Activated T-cell treated with anti-CD3 and anti-CD28 coated beads for 48 hours (primary cell): Measurements from ENCODE around the gene BHLHE41.

Experiments
- DNase-seq: peaks from one replicate; pipeline ENCODE4 v3.0.0-alpha.2; 2020; ENCODE audit warnings: low read depth

BHLHE41 gene

DNA sequence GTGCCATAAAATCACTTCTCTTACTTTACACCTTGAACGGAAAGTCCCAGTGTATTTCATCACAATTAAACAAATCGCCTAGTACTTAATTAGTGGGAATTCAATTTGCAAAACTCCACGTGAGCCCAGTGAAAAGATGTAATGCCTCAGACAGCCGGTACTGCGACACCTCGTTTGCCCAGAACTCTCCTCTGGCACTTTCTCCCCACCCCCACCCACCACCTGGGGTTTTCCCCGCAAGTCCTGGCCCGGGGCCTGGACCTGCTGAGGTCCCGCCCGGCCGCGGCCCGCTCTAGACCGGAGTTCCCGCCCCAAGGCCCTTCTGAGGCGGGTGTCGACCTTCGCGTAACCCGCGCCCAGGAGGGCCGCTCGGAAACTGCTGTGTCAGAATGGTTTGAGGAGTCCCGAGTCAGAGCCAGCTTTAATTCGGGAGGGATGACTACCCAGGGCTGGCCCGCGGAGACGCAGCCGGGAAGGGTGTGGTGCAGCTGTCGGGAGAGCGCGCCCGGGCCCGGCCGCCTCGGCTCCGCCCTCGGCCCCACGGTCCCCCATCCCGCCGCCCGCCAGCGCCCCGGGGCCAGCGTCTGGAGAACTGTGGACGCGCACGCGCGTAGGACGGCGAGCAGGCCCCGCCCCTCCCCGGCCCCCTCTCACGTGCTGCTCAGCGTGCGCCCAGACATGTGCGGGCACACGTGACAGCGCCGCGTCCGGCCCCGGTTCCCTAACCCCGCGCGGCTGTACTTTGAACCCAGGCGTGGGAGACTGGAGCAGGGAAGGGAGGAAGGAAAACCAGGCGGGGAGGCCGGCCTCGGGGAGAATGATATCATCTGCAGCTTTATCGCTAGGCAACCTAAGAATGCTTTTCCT, 10.8 kb downstream of the BHLHE41 start:
- peak; percentile 74 for DNase-seq

DNA sequence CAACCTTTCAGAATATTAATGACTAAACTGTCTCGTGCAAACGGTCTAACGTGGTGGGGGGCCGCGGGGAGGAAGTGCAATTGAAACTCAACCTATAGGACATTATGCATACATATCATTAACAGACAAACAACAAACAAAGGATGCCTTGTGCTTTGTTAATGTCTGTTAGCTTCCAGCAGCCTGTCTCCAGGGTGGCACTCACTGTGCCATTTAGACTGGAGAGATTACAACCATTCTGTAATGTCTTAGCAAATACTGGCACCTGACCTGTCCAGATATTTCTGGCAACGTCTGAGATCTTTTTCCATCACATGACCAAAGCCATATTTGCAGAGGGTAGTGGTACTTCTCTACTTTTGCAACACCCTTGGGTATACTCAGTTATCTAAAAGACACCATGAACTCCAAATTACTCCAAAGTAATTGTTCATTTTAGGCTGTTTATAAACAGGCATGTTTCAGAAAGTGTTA, 11.6 kb downstream of the BHLHE41 start:
- DNase-seq, result no peak

DNA sequence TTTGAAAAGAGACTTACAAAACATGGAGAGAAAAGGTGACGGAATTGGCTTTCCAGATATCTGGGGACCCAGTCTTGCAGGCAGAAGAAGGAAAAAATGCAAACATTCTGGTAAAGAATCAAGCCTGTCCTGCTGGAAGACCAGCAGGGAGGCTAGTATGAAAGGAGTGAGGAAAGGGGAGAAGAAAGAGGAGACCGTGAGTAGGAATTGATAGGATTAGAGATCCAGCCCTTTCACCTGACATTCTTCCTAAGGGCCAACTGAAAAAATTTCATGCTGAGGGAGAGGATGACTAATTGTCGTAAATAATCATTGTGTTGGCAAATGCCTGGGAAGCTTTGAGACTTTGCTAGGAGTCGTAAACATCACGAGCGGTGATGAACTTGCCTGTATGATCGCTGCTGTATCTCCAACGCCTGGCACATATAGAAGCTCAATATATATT, 12.1 kb downstream of the BHLHE41 start:
- DNase-seq, result no peak

DNA sequence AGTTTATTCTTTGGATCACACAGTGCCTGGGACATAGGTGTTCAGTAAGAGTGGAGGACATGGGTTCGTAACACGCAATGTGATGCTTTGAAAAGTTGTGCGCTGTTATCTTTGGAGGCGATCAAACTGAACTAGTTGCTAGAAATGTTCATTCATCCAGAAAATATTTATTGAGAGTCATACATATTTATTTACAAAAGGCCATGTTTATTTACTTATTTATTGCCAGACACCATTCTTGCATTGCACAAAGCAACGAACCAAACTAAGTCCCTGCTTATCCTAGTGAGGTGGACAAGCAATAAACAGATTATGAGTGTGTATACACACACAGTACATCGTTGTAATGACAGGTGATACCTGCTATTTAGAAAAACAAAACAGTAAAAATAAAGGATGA, 12.6 kb downstream of the BHLHE41 start:
- DNase-seq, result no peak

DNA sequence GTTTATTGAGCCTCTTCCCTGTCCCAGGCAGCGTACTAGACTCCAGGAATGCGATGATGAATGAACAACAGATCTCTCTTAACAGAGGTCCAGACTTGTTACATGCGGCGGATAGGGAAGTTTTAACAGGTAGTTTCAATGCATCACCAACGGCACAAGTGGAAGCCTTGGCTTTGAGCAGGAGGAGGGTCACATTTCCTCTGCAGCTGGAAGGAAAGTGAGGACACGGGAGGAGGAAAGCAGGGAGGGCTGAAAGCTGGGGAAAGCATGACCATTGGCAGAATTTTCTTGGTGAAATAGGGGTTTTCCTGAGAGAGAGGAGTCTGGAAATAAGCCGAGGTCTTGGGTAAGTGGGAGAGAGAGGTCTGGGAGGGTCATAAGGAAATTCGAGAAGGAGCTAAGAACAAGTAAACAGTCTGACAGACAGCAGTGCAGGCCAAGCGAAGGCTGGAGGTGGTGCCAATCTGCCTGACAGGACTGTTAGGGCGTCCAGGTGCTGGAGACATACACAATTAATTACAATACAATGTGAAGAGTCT, 15.4 kb downstream of the BHLHE41 start:
- no peak for DNase-seq

DNA sequence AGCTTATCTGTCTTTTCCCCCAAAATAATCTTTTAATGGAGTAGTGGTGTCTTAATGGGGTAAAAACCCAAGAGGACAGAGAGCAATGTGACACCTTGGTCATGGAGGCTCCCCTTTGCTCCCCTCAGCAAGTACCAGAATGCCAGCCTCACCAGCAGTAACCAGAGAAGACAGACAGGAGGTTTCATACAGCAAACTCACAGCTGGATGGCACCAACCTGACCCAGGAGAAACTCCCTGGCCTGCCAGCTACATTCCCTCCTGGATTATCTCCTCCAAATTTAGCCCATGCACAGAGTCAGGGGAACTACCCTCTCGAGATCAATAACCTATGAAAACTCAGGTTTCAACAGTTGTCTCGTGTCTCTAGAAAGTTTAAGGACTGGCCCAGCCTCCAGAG, 15.9 kb downstream of the BHLHE41 start:
- no peak for DNase-seq

DNA sequence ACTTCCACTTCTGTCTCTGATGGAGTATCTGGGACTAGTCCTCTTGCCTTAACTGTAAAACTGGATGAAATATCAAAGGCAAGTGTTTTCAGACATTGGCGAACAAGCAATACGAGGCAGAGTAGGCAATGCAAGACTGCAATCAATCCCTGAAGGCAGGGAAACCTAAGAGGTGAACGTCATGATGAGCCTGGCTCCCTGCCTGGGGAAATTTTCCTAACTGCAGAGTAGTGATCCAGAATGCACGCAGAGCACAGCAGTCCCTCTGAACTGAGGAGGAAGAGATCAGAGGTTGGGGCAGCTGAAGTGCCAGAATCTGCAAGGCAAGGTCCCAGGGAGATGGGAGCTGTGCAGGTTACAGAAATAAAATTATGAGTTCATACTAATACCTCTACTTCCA, 18.5 kb downstream of the BHLHE41 start:
- DNase-seq, result no peak

DNA sequence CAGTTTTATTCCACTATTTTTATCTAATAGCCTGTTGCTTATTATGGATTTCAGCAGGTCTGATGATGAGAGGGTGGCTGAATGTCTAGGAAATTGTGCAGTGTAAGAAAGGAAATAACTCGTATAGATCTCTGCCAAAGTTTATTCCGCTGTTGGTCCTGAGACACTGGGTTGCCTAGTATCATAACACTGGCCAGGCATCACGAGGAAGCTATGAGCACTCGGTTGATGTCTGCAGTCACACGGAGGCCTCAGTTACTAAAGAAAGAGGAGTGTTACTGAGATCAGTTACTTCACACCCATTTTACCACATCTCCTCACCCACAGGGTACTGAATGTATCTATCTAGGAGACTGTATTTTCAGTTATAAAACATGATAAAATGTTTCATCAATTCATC, 21.9 kb downstream of the BHLHE41 start:
- no peak for DNase-seq

DNA sequence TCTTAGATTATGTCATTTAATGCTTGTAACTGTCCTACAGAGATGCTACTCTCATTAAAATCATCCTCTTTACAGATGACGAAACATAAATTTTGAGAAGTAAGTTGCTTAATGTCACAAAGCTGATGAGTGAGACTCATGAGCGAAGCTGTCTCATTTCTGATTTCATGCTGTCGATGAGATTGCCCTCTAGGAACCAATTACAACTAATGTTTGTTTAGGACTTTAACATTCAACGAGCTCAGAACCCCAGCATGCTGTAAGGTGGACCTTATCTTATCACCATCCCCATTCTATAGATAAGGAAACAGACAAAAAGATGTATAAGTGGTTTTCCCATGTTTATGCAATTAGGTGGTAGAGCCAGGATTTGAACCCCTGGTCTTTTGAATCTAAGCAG, 23.1 kb downstream of the BHLHE41 start:
- no peak for DNase-seq

DNA sequence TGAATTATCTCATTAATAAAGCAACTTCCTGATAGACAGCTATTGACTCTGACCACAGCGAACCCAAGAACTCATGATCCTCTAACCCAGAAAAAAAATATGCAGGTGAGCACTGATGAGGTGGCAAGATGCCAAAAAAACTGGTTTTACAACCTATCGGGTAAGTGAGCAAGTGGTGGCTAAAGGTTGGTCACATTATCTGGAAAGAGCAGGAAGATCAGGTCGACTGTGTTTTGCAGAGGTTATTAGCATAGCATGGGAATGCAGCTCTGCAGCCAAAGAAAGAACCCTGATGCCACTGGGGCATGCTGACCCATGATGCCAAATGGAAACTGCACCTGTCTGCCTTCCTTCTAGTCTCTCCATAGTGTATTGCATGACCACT, 23.5 kb downstream of the BHLHE41 start:
- DNase-seq, result no peak

DNA sequence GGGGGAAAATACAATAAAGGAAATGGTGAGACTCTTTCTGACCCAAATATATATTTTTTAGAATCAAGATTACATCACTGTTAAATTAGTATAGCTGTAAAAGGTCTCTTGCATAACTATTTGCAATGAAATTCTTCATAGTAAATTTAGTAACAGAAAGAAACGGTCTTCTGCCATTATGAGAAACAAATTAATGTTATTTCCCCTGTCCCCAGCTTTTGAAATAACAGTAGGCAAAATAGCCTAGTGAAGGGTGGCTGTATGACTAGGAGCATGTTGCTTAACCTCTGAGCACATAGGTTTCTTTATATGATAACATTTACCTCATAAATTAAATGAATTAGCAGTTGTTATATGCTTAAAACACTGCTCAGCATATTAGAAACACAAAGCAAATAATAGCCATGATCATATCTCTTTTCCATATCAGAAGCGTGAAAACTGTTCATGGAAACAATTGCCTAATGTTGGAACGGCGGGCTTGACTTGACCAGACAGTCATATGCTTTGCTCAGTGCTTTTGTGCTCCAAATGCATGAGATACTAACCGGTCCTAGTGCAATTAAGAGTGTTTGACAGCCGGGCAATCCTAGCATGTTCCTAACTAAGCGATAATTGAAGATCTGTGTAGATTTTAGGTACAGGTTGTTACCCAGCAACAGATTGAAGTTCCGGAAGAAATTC, 24.0 kb downstream of the BHLHE41 start:
- DNase-seq, result no peak

DNA sequence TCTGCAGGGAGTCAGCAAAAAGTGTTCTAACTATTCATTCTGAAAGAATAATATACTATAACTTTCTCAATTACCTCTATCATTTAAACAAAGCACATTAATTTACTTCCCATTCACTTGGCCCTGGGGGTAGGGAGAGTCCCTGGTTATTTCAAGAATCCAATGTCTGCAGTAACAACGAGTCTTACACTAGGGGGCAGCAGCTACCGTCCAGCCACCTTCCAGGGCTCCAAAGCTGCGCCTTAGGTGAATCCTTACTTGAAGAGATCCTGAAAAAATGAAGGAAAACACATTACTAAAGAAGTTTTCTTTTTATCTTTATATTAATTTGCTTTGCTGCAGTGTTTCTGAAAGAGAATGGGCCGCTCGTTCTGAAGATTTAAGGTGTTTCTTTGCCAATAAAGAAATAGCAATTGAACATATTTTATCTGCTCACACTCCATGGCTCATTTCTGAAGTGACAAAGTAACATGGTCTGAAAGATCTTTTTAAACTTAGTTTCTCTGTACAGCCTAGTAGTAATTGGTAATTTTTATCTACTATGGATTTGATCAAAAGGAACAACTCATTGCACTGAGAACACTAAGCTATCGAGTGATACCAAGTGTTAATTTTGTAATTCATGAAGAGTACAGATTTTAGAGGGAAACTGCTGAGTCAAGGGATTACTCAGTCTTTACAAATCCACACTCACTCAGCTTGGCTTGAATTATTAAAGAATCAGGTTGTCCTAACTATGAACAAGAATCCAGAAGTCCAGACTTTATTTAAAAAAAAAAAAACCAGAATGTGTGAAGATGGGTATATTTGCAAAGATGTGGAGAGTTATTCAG, 27.6 kb downstream of the BHLHE41 start:
- peak; percentile 41 for DNase-seq

DNA sequence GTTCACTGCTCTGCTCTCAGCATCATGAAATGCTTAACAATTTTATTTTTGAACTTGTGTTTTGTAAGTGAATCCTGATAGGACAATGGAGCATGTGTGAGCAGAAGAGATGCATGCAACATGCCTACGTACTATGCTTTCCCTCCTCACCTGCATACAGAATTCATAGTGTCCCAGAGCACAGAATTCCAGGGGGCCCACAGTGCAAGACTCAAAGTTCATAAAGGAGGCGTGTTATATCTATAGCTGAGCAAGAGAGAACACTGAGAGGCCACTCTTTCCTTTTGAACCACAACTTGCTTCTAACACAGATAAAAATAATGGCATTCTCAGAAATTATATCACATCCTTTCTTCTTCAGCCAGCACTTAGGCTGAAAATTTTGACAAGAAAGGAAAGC, 28.8 kb downstream of the BHLHE41 start:
- DNase-seq, result no peak

DNA sequence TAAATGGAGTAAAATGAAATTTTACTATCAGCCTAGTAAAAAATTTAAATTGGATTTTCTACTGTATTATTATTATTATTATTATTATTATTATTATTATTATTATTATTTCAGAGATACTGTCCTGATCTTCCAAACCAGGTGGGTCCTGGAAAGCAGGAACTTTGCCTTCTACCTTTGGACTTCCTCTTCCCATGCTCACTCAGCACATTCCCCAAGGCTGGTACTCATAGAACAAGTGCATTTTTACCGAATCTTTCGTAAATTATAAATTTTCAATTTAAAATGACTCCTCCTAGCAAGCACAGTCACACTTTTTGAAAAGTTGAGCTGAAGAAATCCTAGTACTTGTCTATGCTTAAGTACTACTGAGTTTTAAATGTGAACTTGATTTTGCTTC, 29.7 kb downstream of the BHLHE41 start:
- DNase-seq, result no peak

DNA sequence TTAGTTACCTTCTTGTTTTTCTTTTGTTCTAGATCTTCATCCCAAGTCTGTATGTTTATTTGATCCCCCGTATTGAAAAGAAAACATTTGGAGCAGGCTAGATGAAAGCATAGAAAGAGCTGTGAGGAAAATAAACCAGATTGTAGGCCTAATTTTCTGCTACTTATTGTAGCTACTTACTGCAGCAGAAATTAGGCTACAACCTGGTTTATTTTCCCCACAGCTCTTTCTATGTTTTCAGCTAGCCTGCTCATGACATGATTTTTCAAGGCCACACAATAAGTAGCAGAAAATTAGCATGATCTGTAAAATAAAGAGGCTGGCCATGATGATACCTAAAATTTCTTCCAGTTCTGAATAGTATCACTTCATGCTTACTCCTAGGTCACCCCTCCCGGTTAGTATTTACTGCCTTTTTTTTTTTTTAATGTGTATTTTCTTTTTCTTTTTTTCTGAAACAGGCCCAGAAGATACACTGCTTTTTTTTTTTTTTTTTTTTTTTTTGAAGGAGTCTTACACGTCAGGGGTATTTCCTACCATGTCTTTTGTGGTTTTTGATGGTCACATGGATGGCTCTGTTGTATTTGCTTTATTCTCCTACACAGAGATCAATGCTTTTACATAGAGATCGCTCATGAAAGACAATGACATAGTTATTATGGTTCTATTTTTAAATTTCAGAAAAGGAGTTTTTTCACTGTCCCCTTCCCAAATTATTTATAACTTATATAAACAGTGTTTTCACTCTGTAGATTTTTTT, 32.3 kb downstream of the BHLHE41 start:
- no peak for DNase-seq

DNA sequence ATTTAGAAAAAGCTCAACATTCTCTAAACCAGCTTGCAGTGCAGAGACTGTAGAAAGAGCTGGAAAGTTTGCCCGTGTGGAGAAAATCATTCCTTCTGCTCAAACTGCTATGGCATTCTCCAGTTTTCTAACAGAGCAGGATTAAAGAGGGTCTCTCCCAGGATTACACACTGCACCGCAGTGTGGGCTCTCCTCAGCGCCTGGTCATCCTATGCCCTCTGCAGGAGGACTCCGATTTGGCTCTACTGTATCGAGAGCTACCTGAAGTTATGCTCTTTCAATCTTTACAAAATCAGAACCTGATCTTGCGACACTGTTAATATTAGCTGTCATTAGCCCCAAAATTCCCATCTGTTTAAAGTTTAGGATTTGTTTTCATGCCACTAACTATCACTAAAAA, 33.0 kb downstream of the BHLHE41 start:
- DNase-seq, result no peak

DNA sequence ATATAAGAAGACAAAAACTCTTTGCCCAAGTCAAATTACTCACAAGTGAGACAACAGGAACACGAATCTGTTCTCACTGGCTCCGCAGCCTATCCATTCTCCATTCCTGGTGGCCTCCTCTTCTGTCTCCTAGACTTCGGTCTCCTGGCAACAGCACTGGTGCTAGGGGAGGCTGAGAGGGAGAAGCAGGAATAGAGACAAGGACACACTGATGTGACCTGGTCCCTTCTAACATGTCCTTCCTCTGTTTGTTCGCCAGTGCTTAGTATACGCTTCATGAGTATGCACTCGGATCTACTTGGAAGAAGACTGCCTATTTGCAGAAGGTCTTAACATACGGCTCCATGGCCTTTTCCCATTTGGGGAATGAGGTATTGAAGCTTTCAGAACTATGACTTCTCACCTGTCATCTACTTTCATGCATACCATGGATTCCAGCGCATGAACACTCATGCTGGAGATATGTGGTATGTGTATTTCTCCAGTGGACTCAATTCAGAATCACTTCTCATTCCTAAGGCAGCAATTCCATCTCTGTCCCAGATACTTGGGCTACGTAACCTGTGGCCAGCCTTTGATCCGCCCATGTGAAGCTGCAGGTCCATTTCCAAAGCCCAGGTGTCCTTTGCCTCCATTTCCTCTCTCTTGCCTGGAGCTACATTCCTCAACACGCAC, 33.9 kb downstream of the BHLHE41 start:
- DNase-seq, result no peak

DNA sequence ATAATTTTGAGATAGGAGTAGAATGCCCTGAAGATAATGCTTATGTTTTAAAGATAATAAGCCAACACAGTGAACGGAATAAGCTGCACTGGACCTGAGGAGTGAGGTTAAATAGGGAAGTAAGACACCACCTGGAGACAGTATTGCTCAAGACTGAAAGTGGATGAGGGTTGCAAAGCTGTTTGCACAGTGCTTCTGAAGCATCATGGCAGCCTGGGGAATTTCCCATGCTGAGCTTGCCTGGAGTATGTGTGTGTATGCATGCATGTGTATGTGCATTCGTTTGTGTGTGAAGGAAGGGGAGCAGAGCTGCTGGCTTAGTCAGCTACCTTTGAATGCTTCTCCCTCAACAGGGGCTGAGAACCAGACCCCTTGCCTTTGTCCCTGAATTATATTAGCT, 35.8 kb downstream of the BHLHE41 start:
- no peak for DNase-seq

DNA sequence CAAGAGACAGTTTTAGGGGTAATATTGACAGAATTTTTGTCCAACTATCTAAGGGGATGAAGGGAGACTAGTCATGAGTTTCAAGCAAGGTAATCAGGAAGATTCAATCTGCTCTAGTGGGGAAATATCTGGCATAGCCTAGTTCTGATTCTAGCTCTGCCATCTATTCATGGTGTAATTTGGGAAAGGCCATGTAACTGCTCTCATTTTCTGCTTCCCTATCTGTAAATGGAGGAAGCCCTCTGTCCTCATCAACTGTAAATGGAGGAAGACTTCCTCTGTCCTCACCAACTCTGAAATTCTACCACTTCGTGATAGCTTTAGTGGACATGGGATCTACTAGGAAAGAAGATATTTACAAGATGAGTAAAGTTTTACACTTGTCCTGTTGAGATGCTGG, 37.9 kb downstream of the BHLHE41 start:
- DNase-seq, result no peak

DNA sequence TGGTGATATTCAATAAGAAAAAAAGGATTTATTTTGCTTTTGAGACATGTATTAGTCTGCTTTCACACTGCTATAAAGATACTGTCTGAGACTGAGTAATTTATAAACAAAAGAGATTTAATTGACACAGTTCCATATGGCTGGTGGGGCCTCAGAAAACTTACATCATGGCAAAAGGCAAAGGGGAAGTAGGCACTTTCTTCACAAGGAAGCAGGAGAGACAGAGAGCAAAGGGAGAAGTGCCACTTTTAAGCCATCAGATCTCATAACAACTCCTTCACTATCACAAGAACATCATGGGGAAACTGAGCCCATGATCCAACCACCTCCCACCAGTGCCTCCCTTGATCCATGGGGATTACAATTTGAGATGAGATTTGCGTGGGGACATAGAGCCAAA, 43.9 kb downstream of the BHLHE41 start:
- no peak for DNase-seq
